H9 (cell line): ENCODE results near the gene INSR. TPM values are rescaled to one million over a fixed set of nuclear protein-coding genes. Genes with fewer than 3 reads are reported as not detected.

Experiments used
- DNase-seq: peaks from one replicate; pipeline ENCODE4 v3.0.0-alpha.2; 2017
- H2AFZ ChIP-seq: one replicate; pipeline ENCODE4 v1.6.1; 2013; ENCODE audit warnings: mild to moderate bottlenecking, low read length, control low read depth, moderate library complexity
- H2AK5ac ChIP-seq: 2 replicates; pipeline ENCODE4 v1.6.1; 2013; ENCODE audit warnings: low read length, control low read depth, mixed read lengths; ENCODE audit not compliant: insufficient read length
- H2BK120ac ChIP-seq: one replicate; pipeline ENCODE4 v1.6.1; 2013; ENCODE audit warnings: low read depth, mild to moderate bottlenecking, low read length, control low read depth, inconsistent platforms; ENCODE audit not compliant: poor library complexity, severe bottlenecking
- H2BK12ac ChIP-seq: 2 replicates; pipeline ENCODE4 v1.6.1; 2013; ENCODE audit warnings: low read length, control low read depth, mixed read lengths, low read depth; ENCODE audit not compliant: insufficient read length
- H2BK15ac ChIP-seq: 2 replicates; pipeline ENCODE4 v1.6.1; 2013; ENCODE audit warnings: low read depth, low read length, control low read depth
- H2BK20ac ChIP-seq: one replicate; pipeline ENCODE4 v1.6.1; 2013; ENCODE audit warnings: low read depth, mild to moderate bottlenecking, low read length, control low read depth, inconsistent platforms; ENCODE audit not compliant: poor library complexity, severe bottlenecking
- H2BK5ac ChIP-seq: 2 replicates; pipeline ENCODE4 v1.6.1; 2013; ENCODE audit warnings: low read length, control low read depth, mixed read lengths; ENCODE audit not compliant: insufficient read length
- H3K14ac ChIP-seq: 2 replicates; pipeline ENCODE4 v1.6.1; 2013; ENCODE audit warnings: low read length, control low read depth; ENCODE audit not compliant: insufficient read depth
- H3K18ac ChIP-seq: 2 replicates; pipeline ENCODE4 v1.6.1; 2013; ENCODE audit warnings: low read depth, mild to moderate bottlenecking, mixed read lengths, low read length, control low read depth; ENCODE audit not compliant: insufficient read length
- H3K23ac ChIP-seq: 2 replicates; pipeline ENCODE4 v1.6.1; 2013; ENCODE audit warnings: low read length, control low read depth, mixed read lengths, low read depth; ENCODE audit not compliant: insufficient read length
- H3K23me2 ChIP-seq: 2 replicates; pipeline ENCODE4 v1.6.1; 2013; ENCODE audit warnings: low read depth, mild to moderate bottlenecking, mixed read lengths, low read length, control low read depth; ENCODE audit not compliant: insufficient read length, poor library complexity, severe bottlenecking
- H3K27ac ChIP-seq: 2 replicates; pipeline ENCODE4 v1.5.1; 2013; ENCODE audit warnings: low read length, control low read depth, mixed read lengths, low read depth; ENCODE audit not compliant: insufficient read length
- H3K27me3 ChIP-seq: 2 replicates; pipeline ENCODE4 v1.6.1; 2013; ENCODE audit warnings: low read length, control low read depth, inconsistent platforms; ENCODE audit not compliant: insufficient read depth
- H3K4ac ChIP-seq: 2 replicates; pipeline ENCODE4 v1.6.1; 2013; ENCODE audit warnings: low read depth, mild to moderate bottlenecking, control low read depth, inconsistent platforms, low read length, moderate library complexity
- H3K4me1 ChIP-seq: 2 replicates; pipeline ENCODE4 v1.6.1; 2013; ENCODE audit warnings: low read length, control low read depth, inconsistent platforms; ENCODE audit not compliant: insufficient read depth
- H3K4me2 ChIP-seq: 2 replicates; pipeline ENCODE4 v1.6.1; 2013; ENCODE audit warnings: low read length, control low read depth, mixed read lengths; ENCODE audit not compliant: insufficient read length, insufficient read depth
- H3K56ac ChIP-seq: 2 replicates; pipeline ENCODE4 v1.6.1; 2013; ENCODE audit warnings: low read depth, mild to moderate bottlenecking, mixed read lengths, low read length, control low read depth; ENCODE audit not compliant: insufficient read length
- H3K79me1 ChIP-seq: 2 replicates; pipeline ENCODE4 v1.6.1; 2013; ENCODE audit warnings: low read depth, mild to moderate bottlenecking, moderate library complexity, low read length, control low read depth, inconsistent platforms; ENCODE audit not compliant: insufficient read depth, poor library complexity, severe bottlenecking
- H3K79me2 ChIP-seq: 2 replicates; pipeline ENCODE4 v1.6.1; 2013; ENCODE audit warnings: low read length, control low read depth, inconsistent platforms; ENCODE audit not compliant: insufficient read depth
- H3K9ac ChIP-seq: 2 replicates; pipeline ENCODE4 v1.6.1; 2013; ENCODE audit warnings: low read length, control low read depth, mixed read lengths; ENCODE audit not compliant: insufficient read length; ENCODE audit errors: extremely low read depth
- H3K9me3 ChIP-seq: one replicate; pipeline ENCODE4 v1.6.1; 2013; ENCODE audit warnings: low read depth, low read length, inconsistent platforms; ENCODE audit not compliant: control insufficient read depth
- H3T11ph ChIP-seq: one replicate; pipeline ENCODE4 v1.6.1; 2013; ENCODE audit warnings: mild to moderate bottlenecking, low read length, control low read depth, inconsistent platforms
- H4K20me1 ChIP-seq: one replicate; pipeline ENCODE4 v1.6.1; 2013; ENCODE audit not compliant: control insufficient read depth, insufficient read length, insufficient read depth
- H4K5ac ChIP-seq: 2 replicates; pipeline ENCODE4 v1.6.1; 2013; ENCODE audit warnings: low read depth, mild to moderate bottlenecking, mixed read lengths, low read length, control low read depth; ENCODE audit not compliant: insufficient read length
- H4K8ac ChIP-seq: replicated peaks from 2 replicates; pipeline ENCODE4 v1.6.1; 2013; ENCODE audit warnings: low read length, control low read depth, mixed read lengths, low read depth; ENCODE audit not compliant: insufficient read length
- H4K91ac ChIP-seq: 2 replicates; pipeline ENCODE4 v1.6.1; 2013; ENCODE audit warnings: low read depth, mild to moderate bottlenecking, moderate library complexity, mixed read lengths, low read length, control low read depth; ENCODE audit not compliant: insufficient read length
- H3K27ac Mint-ChIP-seq, 3 experiments: 2 replicates in 2 of 3; 3 replicates in 1 of 3; pipeline ENCODE4 v1.8.0; 2020 to 2021; ENCODE audit warnings: mixed read lengths in 3 of 3, mild to moderate bottlenecking in 1 of 3, moderate library complexity in 1 of 3
- H3K27me3 Mint-ChIP-seq: 2 replicates; pipeline ENCODE4 v1.8.0; 2021; ENCODE audit warnings: low read depth, mild to moderate bottlenecking, moderate library complexity, mixed read lengths
- H3K36me3 Mint-ChIP-seq, 3 experiments: 2 replicates in 2 of 3; 3 replicates in 1 of 3; pipeline ENCODE4 v1.8.0; 2020 to 2021; ENCODE audit warnings: low read depth in 3 of 3, mixed read lengths in 3 of 3; ENCODE audit not compliant: insufficient read depth in 1 of 3
- H3K4me1 Mint-ChIP-seq, 2 experiments: 2 replicates each; pipeline ENCODE4 v1.8.0; 2020; ENCODE audit warnings: mixed read lengths in 2 of 2
- H3K4me3 Mint-ChIP-seq, 2 experiments: 2 replicates in 1 of 2; 3 replicates in 1 of 2; pipeline ENCODE4 v1.8.0; 2020 to 2021; ENCODE audit warnings: mild to moderate bottlenecking in 2 of 2, mixed read lengths in 2 of 2, moderate library complexity in 1 of 2
- H3K9me3 Mint-ChIP-seq, 2 experiments: 2 replicates in 1 of 2; 3 replicates in 1 of 2; pipeline ENCODE4 v1.8.0; 2020; ENCODE audit warnings: mild to moderate bottlenecking in 2 of 2, mixed read lengths in 2 of 2, moderate library complexity in 1 of 2
- WGBS: extraction: QIAGEN DNeasy Blood & Tissue Kit; methylation state at CpG from one replicate; pipeline ENCODE4 v1.1.7; 2013; ENCODE audit warnings: missing lambda C conversion rate, low lambda C conversion rate, mixed read lengths; ENCODE audit not compliant: insufficient read length; ENCODE audit errors: extremely low coverage; 5-methylcytosine and 5-hydroxymethylcytosine counted together
- total RNA-seq: library from RNA; stranded (reverse); gene quantifications from 2 replicates; pipeline ENCODE4 v1.2.1, GENCODE V29; 2021
- TF ChIP-seq, protein P1 (sequence below): fragments of 200-600 bp; sonication (generic); conservative IDR thresholded peaks from 3 replicates; pipeline ENCODE4 v1.8.0; 2021; ENCODE audit warnings: antibody characterized with exemption, mild to moderate bottlenecking

Gene INSR
- total RNA-seq, 1 experiment from 2014 or later = 39.8 TPM

- Histone ChIP-seq H2BK12ac (no peak overlapping the region), H3K23ac (no peak overlapping the region), H3K4me1 (no peaks in the 10 kb centered on the region), H3T11ph (no peak overlapping the region), H3K79me2 (no peaks in the 10 kb centered on the region), H4K91ac (no peak overlapping the region), H3K79me1 (no peaks in the 10 kb centered on the region), H4K5ac (no peak overlapping the region), H2AFZ (no peak overlapping the region), H3K9me3 (no peaks in the 10 kb centered on the region), H3K9ac (no peak overlapping the region), H3K14ac (no peak overlapping the region), H3K4ac (no peak overlapping the region), H2BK5ac (no peak overlapping the region), H4K20me1 (no peaks in the 10 kb centered on the region), H3K56ac (no peak overlapping the region), H2BK20ac (no peak overlapping the region), H2AK5ac (no peak overlapping the region), H2BK120ac (no peak overlapping the region), H3K27ac (no peak overlapping the region), H3K18ac (no peak overlapping the region), H4K8ac (no peak overlapping the region), H3K4me2 (no peak overlapping the region), H2BK15ac (no peak overlapping the region), H3K27me3 (no peaks in the 10 kb centered on the region), H3K23me2 (no peaks in the 10 kb centered on the region)
- TF ChIP-seq, protein P1, sequence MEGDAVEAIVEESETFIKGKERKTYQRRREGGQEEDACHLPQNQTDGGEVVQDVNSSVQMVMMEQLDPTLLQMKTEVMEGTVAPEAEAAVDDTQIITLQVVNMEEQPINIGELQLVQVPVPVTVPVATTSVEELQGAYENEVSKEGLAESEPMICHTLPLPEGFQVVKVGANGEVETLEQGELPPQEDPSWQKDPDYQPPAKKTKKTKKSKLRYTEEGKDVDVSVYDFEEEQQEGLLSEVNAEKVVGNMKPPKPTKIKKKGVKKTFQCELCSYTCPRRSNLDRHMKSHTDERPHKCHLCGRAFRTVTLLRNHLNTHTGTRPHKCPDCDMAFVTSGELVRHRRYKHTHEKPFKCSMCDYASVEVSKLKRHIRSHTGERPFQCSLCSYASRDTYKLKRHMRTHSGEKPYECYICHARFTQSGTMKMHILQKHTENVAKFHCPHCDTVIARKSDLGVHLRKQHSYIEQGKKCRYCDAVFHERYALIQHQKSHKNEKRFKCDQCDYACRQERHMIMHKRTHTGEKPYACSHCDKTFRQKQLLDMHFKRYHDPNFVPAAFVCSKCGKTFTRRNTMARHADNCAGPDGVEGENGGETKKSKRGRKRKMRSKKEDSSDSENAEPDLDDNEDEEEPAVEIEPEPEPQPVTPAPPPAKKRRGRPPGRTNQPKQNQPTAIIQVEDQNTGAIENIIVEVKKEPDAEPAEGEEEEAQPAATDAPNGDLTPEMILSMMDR = no peak
- DNase-seq = no peak
- Mint-ChIP-seq H3K36me3 (peaks cover 21 to 54% (median 49%) of the 10 kb centered on the region in 3 experiments), H3K27ac (no peak overlapping the region), H3K9me3 (peaks cover 2 to 6% of the 10 kb centered on the region in 2 experiments; a peak in 2 of 5 replicates), H3K27me3 (no peaks in the 10 kb centered on the region), H3K4me1 (no peaks in the 10 kb centered on the region), H3K4me3 (no peak overlapping the region)
- WGBS = no CpG with 5 or more reads among the region's 2 CpGs
Measured at GRCh38 chr19:7140137-7140536, 154.1 kb downstream of the INSR start.
